CD14-positive monocyte (primary cell): Measurements from ENCODE around the gene DQX1. TPM values are rescaled to one million over a fixed set of nuclear protein-coding genes. Genes with fewer than 3 reads are reported as not detected.

Experiments used
- DNase-seq, 3 donors: peaks; one replicate each; pipeline ENCODE4 v3.0.0-alpha.2; 2011 to 2022
- H2AFZ ChIP-seq: 2 replicates; pipeline ENCODE4 v1.6.0; 2012; ENCODE audit warnings: mild to moderate bottlenecking, low read depth, low read length, inconsistent platforms; ENCODE audit not compliant: insufficient read depth, poor library complexity, severe bottlenecking
- H3K27ac ChIP-seq, 2 donors: 1 replicate in 1 of 2; 2 replicates in 1 of 2; pipeline ENCODE4 v1.5.1; 2012 to 2013; ENCODE audit warnings: low read length in 2 of 2, control low read depth in 1 of 2, inconsistent platforms in 1 of 2, low read depth in 1 of 2, mild to moderate bottlenecking in 1 of 2
- H3K27me3 ChIP-seq, 2 donors: one replicate each; pipeline versions ENCODE4 v1.6.0 to v1.6.1; 2011 to 2013; ENCODE audit warnings: low read length in 2 of 2; ENCODE audit not compliant: control insufficient read depth in 2 of 2, insufficient read depth in 2 of 2
- H3K36me3 ChIP-seq, 2 donors: replicated peaks in 1 of 2; 1 replicate in 1 of 2; 2 replicates in 1 of 2; pipeline versions ENCODE4 v1.5.1 to v1.6.1; 2012 to 2013; ENCODE audit warnings: low read length in 2 of 2, control low read depth in 1 of 2, inconsistent platforms in 1 of 2, mild to moderate bottlenecking in 1 of 2; ENCODE audit not compliant: insufficient read depth in 2 of 2, control insufficient read depth in 1 of 2
- H3K4me1 ChIP-seq, 2 donors: 1 replicate in 1 of 2; 2 replicates in 1 of 2; pipeline versions ENCODE4 v1.5.1 to v1.6.1; 2012 to 2013; ENCODE audit warnings: low read length in 2 of 2, control low read depth in 1 of 2, inconsistent platforms in 1 of 2, mild to moderate bottlenecking in 1 of 2, moderate library complexity in 1 of 2; ENCODE audit not compliant: insufficient read depth in 2 of 2, control insufficient read depth in 1 of 2
- H3K4me2 ChIP-seq: replicated peaks from 2 replicates; pipeline ENCODE3; 2012; ENCODE audit warnings: low read length, moderate library complexity, mild to moderate bottlenecking; ENCODE audit not compliant: poor library complexity, severe bottlenecking; ENCODE audit errors: extremely low read depth
- H3K4me3 ChIP-seq, 3 experiments: fragments of 200-600 bp in 1 of 3; sonication (generic) in 1 of 3; replicated peaks in 1 of 3; 1 replicate in 2 of 3; 2 replicates in 1 of 3; pipeline ENCODE4 v1.5.1; 2011 to 2013; ENCODE audit warnings: low read length in 3 of 3, mild to moderate bottlenecking in 3 of 3, control low read depth in 2 of 3, low read depth in 2 of 3, inconsistent platforms in 1 of 3, moderate library complexity in 1 of 3
- H3K79me2 ChIP-seq: 2 replicates; pipeline ENCODE4 v1.6.0; 2012; ENCODE audit warnings: mild to moderate bottlenecking, control low read depth, inconsistent platforms, low read length, moderate library complexity; ENCODE audit not compliant: insufficient read depth
- H3K9ac ChIP-seq: 2 replicates; pipeline ENCODE4 v1.6.0; 2017; ENCODE audit warnings: low read length, mild to moderate bottlenecking; ENCODE audit not compliant: insufficient read depth, poor library complexity, severe bottlenecking
- H3K9me3 ChIP-seq, 2 donors: replicated peaks in 1 of 2; 1 replicate in 1 of 2; 2 replicates in 1 of 2; pipeline versions ENCODE4 v1.5.1 to v1.6.1; 2012 to 2013; ENCODE audit warnings: low read length in 2 of 2, control low read depth in 1 of 2; ENCODE audit not compliant: control insufficient read depth in 1 of 2, insufficient read depth in 1 of 2
- H4K20me1 ChIP-seq: 2 replicates; pipeline ENCODE4 v1.6.0; 2012; ENCODE audit warnings: mild to moderate bottlenecking, low read length, control low read depth, moderate library complexity; ENCODE audit not compliant: insufficient read depth
- H3K27ac Mint-ChIP-seq, 7 donors: one replicate each; pipeline ENCODE4 v1.8.0; 2020; ENCODE audit warnings: mild to moderate bottlenecking in 7 of 7, mixed read lengths in 7 of 7, moderate library complexity in 6 of 7, inconsistent platforms in 2 of 7
- H3K27me3 Mint-ChIP-seq, 3 donors: one replicate each; pipeline ENCODE4 v1.8.0; 2021 to 2022; ENCODE audit warnings: low read depth in 3 of 3, mild to moderate bottlenecking in 3 of 3, mixed read lengths in 3 of 3, moderate library complexity in 3 of 3, inconsistent platforms in 1 of 3
- H3K36me3 Mint-ChIP-seq, 2 donors: one replicate each; pipeline ENCODE4 v1.8.0; 2020; ENCODE audit warnings: mixed read lengths in 2 of 2, inconsistent platforms in 1 of 2, mild to moderate bottlenecking in 1 of 2
- H3K4me1 Mint-ChIP-seq: one replicate; pipeline ENCODE4 v1.8.0; 2020; ENCODE audit warnings: mild to moderate bottlenecking, mixed read lengths
- H3K4me3 Mint-ChIP-seq, 2 donors: one replicate each; pipeline ENCODE4 v1.8.0; 2020; ENCODE audit warnings: mild to moderate bottlenecking in 2 of 2, mixed read lengths in 2 of 2, moderate library complexity in 1 of 2
- H3K9me3 Mint-ChIP-seq, 7 donors: one replicate each; pipeline ENCODE4 v1.8.0; 2020 to 2022; ENCODE audit warnings: mixed read lengths in 7 of 7, mild to moderate bottlenecking in 6 of 7, moderate library complexity in 6 of 7, inconsistent platforms in 2 of 7
- WGBS: methylation state at CpG from one replicate; pipeline ENCODE4 v1.1.5; 2013; ENCODE audit warnings: missing lambda C conversion rate; ENCODE audit not compliant: insufficient coverage; 5-methylcytosine and 5-hydroxymethylcytosine counted together
- intact Hi-C, 2 donors: fragments of 100-400 bp; cut with micrococcal nuclease; formaldehyde crosslinking; loops; one replicate each; pipeline versions ENCODE4 v1.15.0 to v1.15.1; 2023
- polyA plus RNA-seq, 3 donors: library from polyadenylated mRNA; depleted of rRNA in 1 of 3; unstranded in 2 of 3; stranded (reverse) in 1 of 3; fragments of 300-500 nt in 2 of 3; fragments of >200 nt in 1 of 3; fragmentation: Illumina TruSeq in 2 of 3; gene quantifications; 1 replicate in 2 of 3; 2 replicates in 1 of 3; pipeline ENCODE4 v1.2.3, GENCODE V29; 2012 to 2021
- TF ChIP-seq, protein P1 (sequence below): fragments of 200-600 bp; IDR thresholded peaks from one replicate; pipeline ENCODE4 v1.8.0; 2022; ENCODE audit warnings: antibody characterized with exemption, mild to moderate bottlenecking

The DQX1 gene
- polyA plus RNA-seq, 3 donors: 0.36 TPM; not detected in 2

DNA sequence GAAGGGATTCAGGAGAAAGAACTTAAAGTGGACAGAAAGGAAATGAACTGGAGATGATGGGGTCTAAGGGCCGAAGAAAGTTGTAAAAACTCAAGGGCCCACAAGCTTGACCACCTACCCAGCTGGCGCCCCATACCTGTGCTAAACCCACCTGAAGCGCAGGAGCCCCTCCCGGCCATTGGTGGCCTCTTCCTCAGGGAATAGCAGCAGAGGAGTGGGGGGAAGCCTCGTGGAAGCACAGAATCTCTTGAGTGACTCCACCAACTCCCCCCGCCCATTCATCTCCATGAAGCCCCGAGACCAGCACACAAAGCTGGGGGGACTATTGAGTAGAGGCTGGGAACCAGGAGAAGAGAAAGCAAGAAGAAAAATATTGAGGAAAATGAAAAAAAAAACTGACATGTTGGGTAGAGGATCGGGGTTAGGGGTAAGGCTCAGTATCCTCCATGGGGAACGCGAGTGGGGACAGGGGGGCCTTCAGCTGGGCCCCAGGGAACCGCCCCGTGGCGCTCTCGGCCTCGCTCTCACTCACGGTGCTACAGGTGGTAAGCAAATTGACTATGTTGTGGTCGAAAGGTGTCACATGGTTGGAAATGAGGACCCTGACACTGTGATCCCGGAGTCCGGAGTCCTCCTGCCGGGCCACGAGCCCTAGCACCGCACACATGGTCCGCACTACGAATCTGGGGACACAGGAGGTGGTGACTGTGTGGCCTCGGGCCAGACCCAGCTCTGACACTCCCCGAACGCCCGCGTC is 2.7 kb upstream of the DQX1 start:
- Histone ChIP-seq H3K79me2 (peaks cover 29% of the 10 kb centered on the region), H3K4me3 (peak overlapping the region; percentile 65 to 96 (median 87)), H3K9me3 (no peaks in the 10 kb centered on the region), H3K27me3 (no peaks in the 10 kb centered on the region), H3K27ac (peak overlapping the region; percentile 91 to 95), H3K36me3 (peaks cover 23 to 40% of the 10 kb centered on the region in 2 donors), H2AFZ (peak overlapping the region; percentile 90), H3K4me2 (peak overlapping the region; percentile 96), H3K9ac (peak overlapping the region; percentile 96), H4K20me1 (peaks cover 26% of the 10 kb centered on the region), H3K4me1 (peaks cover 28 to 46% of the 10 kb centered on the region in 2 donors)
- intact Hi-C loops: loop anchor here (1.0 to 5.0 kb wide), 4 partner anchors 21 to 71 kb away; partner anchors contain the start of genes CCDC142 (in 2 of the 2), INO80B (in 2 of the 2), TTC31 (in 2 of the 2) and WBP1 (in 2 of the 2)
- TF ChIP-seq, protein P1, sequence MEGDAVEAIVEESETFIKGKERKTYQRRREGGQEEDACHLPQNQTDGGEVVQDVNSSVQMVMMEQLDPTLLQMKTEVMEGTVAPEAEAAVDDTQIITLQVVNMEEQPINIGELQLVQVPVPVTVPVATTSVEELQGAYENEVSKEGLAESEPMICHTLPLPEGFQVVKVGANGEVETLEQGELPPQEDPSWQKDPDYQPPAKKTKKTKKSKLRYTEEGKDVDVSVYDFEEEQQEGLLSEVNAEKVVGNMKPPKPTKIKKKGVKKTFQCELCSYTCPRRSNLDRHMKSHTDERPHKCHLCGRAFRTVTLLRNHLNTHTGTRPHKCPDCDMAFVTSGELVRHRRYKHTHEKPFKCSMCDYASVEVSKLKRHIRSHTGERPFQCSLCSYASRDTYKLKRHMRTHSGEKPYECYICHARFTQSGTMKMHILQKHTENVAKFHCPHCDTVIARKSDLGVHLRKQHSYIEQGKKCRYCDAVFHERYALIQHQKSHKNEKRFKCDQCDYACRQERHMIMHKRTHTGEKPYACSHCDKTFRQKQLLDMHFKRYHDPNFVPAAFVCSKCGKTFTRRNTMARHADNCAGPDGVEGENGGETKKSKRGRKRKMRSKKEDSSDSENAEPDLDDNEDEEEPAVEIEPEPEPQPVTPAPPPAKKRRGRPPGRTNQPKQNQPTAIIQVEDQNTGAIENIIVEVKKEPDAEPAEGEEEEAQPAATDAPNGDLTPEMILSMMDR: no peak
- WGBS: 1% methylated on average over 20 of the region's 29 CpGs
- Mint-ChIP-seq H3K36me3 (peaks cover 36 to 47% of the 10 kb centered on the region in 2 donors), H3K4me3 (peak overlapping the region; percentile 94 to 98), H3K4me1 (peaks cover 42% of the 10 kb centered on the region), H3K27me3 (peaks cover 0 to 8% (median 5%) of the 10 kb centered on the region in 3 donors), H3K27ac (peak overlapping the region; percentile 95 to 98 (median 96)), H3K9me3 (peaks cover 0 to 8% (median 0%) of the 10 kb centered on the region in 7 donors)
- DNase-seq: no peak

DNA sequence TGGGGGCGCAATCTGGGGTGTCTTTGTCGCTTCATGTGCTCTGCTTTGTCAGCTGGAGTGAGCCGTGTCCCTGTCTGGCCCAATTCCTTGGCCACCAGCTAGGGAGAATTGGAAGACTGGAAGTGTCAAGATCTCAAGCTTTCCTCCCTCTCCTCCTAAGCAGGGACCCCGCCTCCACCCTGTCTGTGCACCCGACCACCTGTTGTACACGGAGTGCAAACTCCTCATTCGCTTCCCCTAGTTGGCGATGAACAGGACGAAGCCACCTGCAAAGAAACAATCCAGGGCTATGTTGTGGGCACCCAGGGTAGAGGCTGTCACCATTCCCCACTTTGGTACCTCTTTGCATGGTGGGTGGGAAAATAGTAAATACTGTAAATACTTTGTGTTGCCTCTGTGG is 1.7 kb upstream of the DQX1 start:
- intact Hi-C loops: loop anchor here (2.0 to 5.0 kb wide), 3 partner anchors 45 to 70 kb away; partner anchors contain the start of genes CCDC142 (in 2 of the 2), INO80B (in 2 of the 2), TTC31 (in 2 of the 2) and WBP1 (in 2 of the 2)
- Histone ChIP-seq H3K4me2 (no peak overlapping the region), H3K27me3 (no peaks in the 10 kb centered on the region), H3K79me2 (peaks cover 29% of the 10 kb centered on the region), H3K9ac (no peak overlapping the region), H4K20me1 (peaks cover 26% of the 10 kb centered on the region), H3K4me3 (no peak overlapping the region), H3K4me1 (peaks cover 28 to 46% of the 10 kb centered on the region in 2 donors), H3K9me3 (no peaks in the 10 kb centered on the region), H2AFZ (no peak overlapping the region), H3K36me3 (peaks cover 18 to 30% of the 10 kb centered on the region in 2 donors), H3K27ac (peak overlapping the region in 1 of 2 donors; percentile 59)
- 100% methylated on average over 5 of the region's 9 CpGs for WGBS
- Mint-ChIP-seq H3K4me3 (no peak overlapping the region), H3K9me3 (peaks cover 0 to 8% (median 0%) of the 10 kb centered on the region in 7 donors), H3K4me1 (peaks cover 42% of the 10 kb centered on the region), H3K36me3 (peaks cover 28 to 41% of the 10 kb centered on the region in 2 donors), H3K27me3 (peaks cover 2 to 8% (median 7%) of the 10 kb centered on the region in 3 donors), H3K27ac (peak overlapping the region in 3 of 7 donors; percentile 22 to 64 (median 30))
- no peak for DNase-seq
- TF ChIP-seq, protein P1: no peak
